HG02588 (cell line): ENCODE results near the gene CISD1.

Source experiments
- ATAC-seq: cut with Tn5 transposase; IDR thresholded peaks from one replicate; pipeline ENCODE4 v1.9.1; 2021; ENCODE audit warnings: mild to moderate bottlenecking, moderate library complexity; ENCODE audit not compliant: unreplicated experiment

The CISD1 gene

GRCh38 chr10:58305821-58306220, 36.9 kb downstream of the CISD1 start:
- no peak for ATAC-seq

- no peak for ATAC-seq
These were observed 38.7 kb downstream of the CISD1 start for GRCh38 chr10:58307676-58308075.

GRCh38 chr10:58311026-58311425, 42.1 kb downstream of the CISD1 start:
- no peak for ATAC-seq

- no peak for ATAC-seq
These were observed 47.9 kb downstream of the CISD1 start for GRCh38 chr10:58316874-58317273.

GRCh38 chr10:58318346-58318745, 49.4 kb downstream of the CISD1 start:
- no peak for ATAC-seq

- ATAC-seq: no peak
These were observed 50.6 kb downstream of the CISD1 start for GRCh38 chr10:58319599-58319998.

- no peak for ATAC-seq
These were observed 51.5 kb downstream of the CISD1 start for GRCh38 chr10:58320351-58321049.

GRCh38 chr10:58322072-58322834, 53.3 kb downstream of the CISD1 start:
- peak; percentile 87 for ATAC-seq

GRCh38 chr10:58322835-58323209, 53.9 kb downstream of the CISD1 start:
- no peak for ATAC-seq

GRCh38 chr10:58326967-58327381, 58.0 kb downstream of the CISD1 start:
- no peak for ATAC-seq

GRCh38 chr10:58328233-58328632, 59.3 kb downstream of the CISD1 start:
- no peak for ATAC-seq

- no peak for ATAC-seq
These were observed 61.5 kb downstream of the CISD1 start for GRCh38 chr10:58330431-58330830.

- ATAC-seq: no peak
These were observed 62.7 kb downstream of the CISD1 start for GRCh38 chr10:58331646-58332045.

- peak; percentile 98 for ATAC-seq
These were observed 65.9 kb downstream of the CISD1 start, which contains the start of gene UBE2D1 for GRCh38 chr10:58334817-58335305. Gene UBE2D1, plus strand, starts transcription at chr10:58335006. Its CDS starts 196 bp downstream, at chr10:58335202.

GRCh38 chr10:58335306-58336005, 66.5 kb downstream of the CISD1 start:
- ATAC-seq: peak; percentile 45

- ATAC-seq: no peak
These were observed 67.3 kb downstream of the CISD1 start for GRCh38 chr10:58336242-58336641.
